GM12878 (cell line): ENCODE data around the gene ID4. TPM values are rescaled to one million over a fixed set of nuclear protein-coding genes. Genes with fewer than 3 reads are reported as not detected.

Experiments used
- ATAC-seq: fragments of 200-7000 bp; cut with Tn5 transposase; 3 replicates; pipeline ENCODE4 v1.9.1; 2020; ENCODE audit warnings: mild to moderate bottlenecking, moderate library complexity
- BruUV-seq: library from RNA; stranded (reverse); fragments of 400-500 nt; replicated peaks from 2 replicates; lab custom pipeline; 2021; lab: Mats Ljungman, UMichigan
- CTCF ChIA-PET: fragments of 300-600 bp; sonication (Branson Sonifier 250); formaldehyde crosslinking; extraction: SDS; loops from one replicate; lab custom pipeline; 2021; ENCODE audit warnings: inconsistent platforms; lab: Yijun Ruan, JAX
- POLR2A ChIA-PET: fragments of 350-600 bp; formaldehyde crosslinking; extraction: SDS; loops from one replicate; lab custom pipeline; 2021; ENCODE audit warnings: inconsistent platforms; lab: Charles Lee
- RAD21 ChIA-PET: fragments of 300-600 bp; sonication (Branson Sonifier 250); formaldehyde crosslinking; loops from one replicate; lab custom pipeline; 2023; ENCODE audit warnings: antibody characterized with exemption; ENCODE audit not compliant: unreplicated experiment; lab: Charles Lee
- SMC1A ChIA-PET: fragments of 300-600 bp; sonication (Branson Sonifier 250); formaldehyde crosslinking; loops from one replicate; lab custom pipeline; 2023; ENCODE audit not compliant: unreplicated experiment, uncharacterized antibody; lab: Charles Lee
- DNase-seq: peaks from one replicate; pipeline ENCODE4 v3.0.0-alpha.2; 2011; ENCODE audit warnings: low read depth, low spot score
- FAIRE-seq: peaks from 3 replicates; lab custom pipeline; 2011; peaks lifted over from hg19 to GRCh38; lab: Jason Lieb, UNC
- H2AFZ ChIP-seq: 2 replicates; pipeline ENCODE4 v1.6.0; 2011; ENCODE audit warnings: low read depth, low read length, control low read depth; ENCODE audit not compliant: control insufficient read depth
- H3K27ac ChIP-seq: 2 replicates; pipeline ENCODE4 v1.5.1; 2011; ENCODE audit warnings: control low read depth; ENCODE audit not compliant: control insufficient read depth, insufficient read depth
- H3K27me3 ChIP-seq, 2 experiments: replicated peaks in 1 of 2; 2 replicates each; pipeline versions ENCODE4 v1.6.0 to v1.6.1; 2011; ENCODE audit warnings: low read length in 1 of 2; ENCODE audit not compliant: control insufficient read depth in 2 of 2, insufficient read depth in 2 of 2
- H3K36me3 ChIP-seq, 2 experiments: 2 replicates each; pipeline ENCODE4 v1.5.1; 2011; ENCODE audit warnings: low read length in 1 of 2; ENCODE audit not compliant: control insufficient read depth in 2 of 2, insufficient read depth in 2 of 2
- H3K4me1 ChIP-seq: 2 replicates; pipeline ENCODE4 v1.6.1; 2011; ENCODE audit warnings: mild to moderate bottlenecking, low read length, moderate library complexity, mixed read lengths; ENCODE audit not compliant: control insufficient read depth, insufficient read depth
- H3K4me2 ChIP-seq: 2 replicates; pipeline ENCODE4 v1.6.0; 2011; ENCODE audit warnings: control low read depth; ENCODE audit not compliant: control insufficient read depth, insufficient read depth
- H3K4me3 ChIP-seq: fragments of 200-600 bp; sonication (generic); 2 replicates; pipeline ENCODE4 v1.5.1; 2016
- H3K79me2 ChIP-seq: 2 replicates; pipeline ENCODE4 v1.6.0; 2011; ENCODE audit warnings: low read length; ENCODE audit not compliant: control insufficient read depth, insufficient read depth
- H3K9ac ChIP-seq: 2 replicates; pipeline ENCODE4 v1.8.0; 2011; ENCODE audit warnings: low read length, control low read depth, mixed read lengths; ENCODE audit not compliant: control insufficient read depth, insufficient read depth
- H3K9me3 ChIP-seq: replicated peaks from 3 replicates; pipeline ENCODE4 v1.5.1; 2011; ENCODE audit warnings: mild to moderate bottlenecking, low read length; ENCODE audit not compliant: control insufficient read depth, insufficient read depth
- H4K20me1 ChIP-seq: 2 replicates; pipeline ENCODE4 v1.6.0; 2011; ENCODE audit not compliant: control insufficient read depth, insufficient read depth
- E2F8 ChIP-seq: fragments of 450-650 bp; IDR thresholded peaks from 2 replicates; pipeline ENCODE4 v1.6.1; 2018; ENCODE audit warnings: mild to moderate bottlenecking, low read depth, moderate library complexity; ENCODE audit not compliant: partially characterized antibody
- MTA3 ChIP-seq: IDR thresholded peaks from 2 replicates; pipeline ENCODE4 v1.6.1; 2012; ENCODE audit warnings: low read length, inconsistent platforms, borderline replicate concordance
- SIN3A ChIP-seq: IDR thresholded peaks from 2 replicates; pipeline ENCODE4 v1.6.1; 2012; ENCODE audit warnings: low read depth, low read length, improper control_type of control experiment
- SREBF2 ChIP-seq: IDR thresholded peaks from 2 replicates; pipeline ENCODE4 v1.6.1; 2012; ENCODE audit warnings: mild to moderate bottlenecking, low read length
- SUPT20H ChIP-seq: IDR thresholded peaks from 2 replicates; pipeline ENCODE4 v1.6.1; 2011; ENCODE audit warnings: low read depth, mild to moderate bottlenecking, low read length, moderate library complexity, borderline replicate concordance; ENCODE audit not compliant: control insufficient read depth
- TARDBP ChIP-seq: IDR thresholded peaks from 2 replicates; pipeline ENCODE4 v1.6.1; 2016; ENCODE audit warnings: borderline replicate concordance
- TCF12 ChIP-seq: IDR thresholded peaks from 2 replicates; pipeline ENCODE4 v1.6.1; 2011; ENCODE audit warnings: low read depth, mild to moderate bottlenecking, low read length
- TCF3 ChIP-seq: IDR thresholded peaks from 2 replicates; pipeline ENCODE4 v1.6.1; 2012; ENCODE audit warnings: low read depth, mild to moderate bottlenecking, low read length, borderline replicate concordance; ENCODE audit not compliant: insufficient read depth
- ZNF687 ChIP-seq: fragments of 450-650 bp; IDR thresholded peaks from 2 replicates; pipeline ENCODE4 v1.6.1; 2017; ENCODE audit warnings: mild to moderate bottlenecking, moderate library complexity
- WGBS: methylation state at CpG from one replicate; pipeline ENCODE4 v1.1.6; 2016; ENCODE audit warnings: low lambda C conversion rate; ENCODE audit not compliant: insufficient replicate concordance, insufficient coverage; ENCODE audit errors: missing lambda C conversion rate; 5-methylcytosine and 5-hydroxymethylcytosine counted together
- in situ Hi-C: fragments of 300-500 bp; cut with MboI; formaldehyde crosslinking; loops from 9 replicates; pipeline ENCODE4 v1.14.3; 2018; ENCODE audit warnings: mixed read lengths
- intact Hi-C: fragments of 100-400 bp; cut with micrococcal nuclease; formaldehyde crosslinking; loops from one replicate; pipeline ENCODE4 v1.14.2; 2022; ENCODE audit not compliant: unreplicated experiment
- polyA plus RNA-seq, 11 experiments: library from polyadenylated mRNA; depleted of rRNA in 4 of 11; unstranded in 6 of 11; stranded (reverse) in 5 of 11; fragments of >200 nt; fragmentation: Nextera tagmentation in 4 of 11; fragmentation: Illumina TruSeq in 1 of 11; extraction: Ambion mirVana in 4 of 11; extraction: Trizol in 1 of 11; gene quantifications; 1 replicate in 1 of 11; 2 replicates in 10 of 11; pipeline versions ENCODE4 v1.2.1 to v1.2.3, GENCODE V29; 2011 to 2016; ENCODE audit warnings: inconsistent platforms in 2 of 11, missing spikeins in 2 of 11, low read depth in 1 of 11
- total RNA-seq, 4 experiments: library from RNA; depleted of rRNA in 3 of 4; stranded (reverse); fragments of >200 nt in 3 of 4; fragmentation: Illumina TruSeq in 1 of 4; extraction: Trizol in 1 of 4; gene quantifications; 2 replicates each; pipeline versions ENCODE4 v1.2.1 to v1.2.3, GENCODE V29; 2013 to 2021

Gene ID4
- total and polyA plus RNA-seq, 10 of the 15 experiments (the other 5 are each of a cell fraction or from before 2014, with no cell fraction given) = 0.09 TPM; not detected in 9

DNA sequence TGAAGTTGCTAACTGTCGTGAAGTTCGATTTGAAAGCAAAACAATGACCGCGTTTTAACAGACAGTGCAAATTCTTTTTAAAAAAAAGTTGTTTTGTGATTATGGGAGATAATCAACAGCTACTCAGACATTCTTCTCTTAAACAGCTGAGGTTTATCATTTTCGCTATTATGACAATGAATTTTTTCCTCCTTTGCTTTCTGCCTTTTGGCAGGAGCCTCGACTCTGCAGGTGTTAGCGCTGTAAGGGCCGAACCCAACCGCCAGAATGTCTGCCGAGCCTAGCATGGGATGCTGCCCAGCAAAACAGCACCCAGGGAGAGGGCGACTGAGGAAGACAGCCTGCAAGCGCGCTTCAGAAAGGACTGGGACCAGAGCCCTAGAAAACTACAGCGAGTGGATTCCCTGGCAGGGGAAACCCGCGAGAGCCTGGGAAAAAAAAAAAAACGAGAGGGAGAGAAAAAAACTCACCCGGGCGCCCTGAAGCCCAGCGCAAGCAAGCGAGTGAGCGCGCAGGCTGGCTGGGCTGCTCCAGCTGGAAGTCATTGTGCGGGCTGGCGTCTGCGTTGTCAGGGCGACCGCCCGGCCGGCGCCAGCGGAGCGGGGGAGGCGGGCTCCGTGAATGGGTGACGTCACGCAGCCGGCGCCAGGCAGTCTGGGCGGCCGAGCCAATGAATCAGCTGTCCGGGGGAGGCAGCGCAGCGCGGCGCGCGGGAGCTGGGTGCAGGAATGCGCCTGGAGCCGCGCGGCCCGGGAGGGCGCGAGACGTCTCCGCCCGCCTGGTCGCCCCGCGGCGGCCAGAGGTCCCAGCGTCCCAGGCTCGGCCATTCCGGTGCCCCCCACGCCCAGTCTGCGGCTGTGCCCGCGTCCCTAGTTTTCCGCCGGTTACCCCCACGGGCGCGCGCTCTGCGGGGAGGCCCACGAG lies 32.7 kb upstream of the ID4 start:
- peak overlapping the region; percentile 31; the same call in 1 of the 2 replicates for H3K4me2 ChIP-seq
- H3K79me2 ChIP-seq = no peaks in the 10 kb centered on the region
- WGBS = 28% methylated on average over 54 of the region's 77 CpGs
- H2AFZ ChIP-seq = no peak overlapping the region
- no TSS peak for BruUV-seq
- RAD21 ChIA-PET = no interaction called here
- H3K27ac ChIP-seq = no peak overlapping the region
- TF ChIP-seq TCF3 (0 out of 2 replicates have a peak, but pooled peaks have one; percentile 40), TCF12 (0 out of 2 replicates have a peak, but pooled peaks have one; percentile 21), SIN3A (no peak)
- no peak for FAIRE-seq
- H3K27me3 ChIP-seq = no peaks in the 10 kb centered on the region; a peak in 1 of 4 replicates
- in situ Hi-C loops = no loop called here
- SMC1A ChIA-PET = no interaction called here
- DNase-seq = no peak
- H3K36me3 ChIP-seq = no peaks in the 10 kb centered on the region
- H3K9me3 ChIP-seq = no peaks in the 10 kb centered on the region
- CTCF ChIA-PET = no interaction called here
- H3K4me3 ChIP-seq = no peak overlapping the region
- peak; percentile 88 for ATAC-seq
- intact Hi-C loops = no loop called here
- no peaks in the 10 kb centered on the region for H3K4me1 ChIP-seq
- H3K9ac ChIP-seq = no peak overlapping the region
- no peaks in the 10 kb centered on the region for H4K20me1 ChIP-seq
- POLR2A ChIA-PET = no interaction called here

GRCh38 chr6:19805129-19805481 lies 32.1 kb upstream of the ID4 start:
- Histone ChIP-seq H3K9me3 (no peaks in the 10 kb centered on the region), H3K27ac (no peak overlapping the region), H3K9ac (no peak overlapping the region), H2AFZ (no peak overlapping the region), H3K4me2 (peak overlapping the region; percentile 31; the same call in 1 of the 2 replicates), H3K4me3 (no peak overlapping the region), H3K36me3 (no peaks in the 10 kb centered on the region), H3K27me3 (no peaks in the 10 kb centered on the region; a peak in 1 of 4 replicates), H3K79me2 (no peaks in the 10 kb centered on the region), H3K4me1 (no peaks in the 10 kb centered on the region), H4K20me1 (no peaks in the 10 kb centered on the region)
- WGBS = 35% methylated on average over 6 of the region's 6 CpGs
- ATAC-seq = no peak
- FAIRE-seq = no peak
- ChIA-PET RAD21 (no interaction called here), CTCF (no interaction called here), SMC1A (no interaction called here), POLR2A (no interaction called here)
- in situ Hi-C loops (no loop called here), intact Hi-C loops (no loop called here)
- no peak for DNase-seq
- no TSS peak for BruUV-seq
- TF ChIP-seq SREBF2 (no peak), E2F8 (no peak), TARDBP (no peak), ZNF687 (no peak), MTA3 (no peak), SUPT20H (no peak)
